GM18526 (cell line): ENCODE data around the gene CHRD.
A peak's percentile ranks its signal among the peaks of the same experiment; 100 is the strongest.

Experiments used
- POLR2A ChIP-seq: IDR thresholded peaks from 3 replicates; pipeline ENCODE4 v1.6.1; 2011; ENCODE audit not compliant: insufficient read length; ENCODE audit errors: extremely low read depth

Gene CHRD

GRCh38 chr3:184379358-184380184, at the start of gene CHRD:
TSS of gene CHRD (plus strand) at chr3:184380054. CDS start at chr3:184380319, 265 bp downstream.
- no peak for TF ChIP-seq POLR2A

- TF ChIP-seq POLR2A, result no peak
Observed at GRCh38 chr3:184332370-184333090, 47.3 kb upstream of the CHRD start.

GRCh38 chr3:184333190-184333589, 46.7 kb upstream of the CHRD start:
- no peak for TF ChIP-seq POLR2A

GRCh38 chr3:184333700-184334099, 46.2 kb upstream of the CHRD start:
- TF ChIP-seq POLR2A, result no peak

- TF ChIP-seq POLR2A, result no peak
Observed at GRCh38 chr3:184334470-184335158, 45.2 kb upstream of the CHRD start.

- TF ChIP-seq POLR2A, result no peak
Observed at GRCh38 chr3:184335291-184335660, 44.6 kb upstream of the CHRD start.

GRCh38 chr3:184335661-184336546, 44.0 kb upstream of the CHRD start:
- peak; percentile 56 for TF ChIP-seq POLR2A

GRCh38 chr3:184336547-184337398, 43.1 kb upstream of the CHRD start:
- TF ChIP-seq POLR2A, result no peak

- TF ChIP-seq POLR2A, result no peak
Observed at GRCh38 chr3:184337399-184337714, 42.5 kb upstream of the CHRD start, which contains the start of gene FAM131A. TSS of gene FAM131A (plus strand) at chr3:184337600. CDS start at chr3:184337631, 31 bp downstream.

GRCh38 chr3:184337981-184338380, 41.9 kb upstream of the CHRD start:
- no peak for TF ChIP-seq POLR2A

- TF ChIP-seq POLR2A, result no peak
Observed at GRCh38 chr3:184338511-184338945, 41.3 kb upstream of the CHRD start.

GRCh38 chr3:184339001-184339400, 40.9 kb upstream of the CHRD start:
- no peak for TF ChIP-seq POLR2A

GRCh38 chr3:184341925-184342324, 37.9 kb upstream of the CHRD start:
- no peak for TF ChIP-seq POLR2A

- no peak for TF ChIP-seq POLR2A
Observed at GRCh38 chr3:184343200-184343876, 36.5 kb upstream of the CHRD start.
